ENCODE results near the gene MED31. TPM values are rescaled to one million over a fixed set of nuclear protein-coding genes. Genes with fewer than 3 reads are reported as not detected.

MED31 gene
- total RNA-seq, 4 donors from 2014 or later, result 5.5 to 18.9 (median 12.5) TPM

DNA sequence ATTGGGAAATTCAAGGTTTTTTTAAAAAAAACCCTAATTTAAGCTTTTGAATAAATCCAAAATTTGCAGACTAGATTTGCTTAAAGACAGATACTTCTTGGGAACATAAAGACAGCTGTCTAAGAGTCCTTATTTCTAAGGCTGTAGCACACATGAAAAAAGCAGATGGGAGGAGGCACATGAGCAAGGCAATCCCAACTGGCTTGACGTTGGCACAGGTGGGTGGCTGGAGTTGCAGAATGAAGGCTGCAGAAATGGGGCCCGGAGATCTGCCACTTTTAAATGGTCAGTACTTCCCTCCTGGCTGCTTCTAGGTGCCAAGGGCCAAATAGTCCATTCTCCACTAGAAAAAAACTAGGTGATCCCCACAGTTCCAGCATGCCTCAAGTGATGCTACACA, 15.3 kb downstream of the MED31 start:
- DNase-seq, result no peak

GRCh38 chr17:6633263-6633662, 18.1 kb downstream of the MED31 start:
- WGBS, 2 donors, result 94 to 98% methylated on average over 3 of the region's 3 CpGs
- peaks cover under 1 to 13% (median 2%) of the 10 kb centered on the region in 3 donors for H3K4me1 ChIP-seq
- no peak overlapping the region for H3K4me3 ChIP-seq
- no peak for DNase-seq
- H3K36me3 ChIP-seq, result peaks cover 0 to 67% (median 4%) of the 10 kb centered on the region in 3 donors
- no peak overlapping the region for H3K27ac ChIP-seq
- TF ChIP-seq, protein P1, sequence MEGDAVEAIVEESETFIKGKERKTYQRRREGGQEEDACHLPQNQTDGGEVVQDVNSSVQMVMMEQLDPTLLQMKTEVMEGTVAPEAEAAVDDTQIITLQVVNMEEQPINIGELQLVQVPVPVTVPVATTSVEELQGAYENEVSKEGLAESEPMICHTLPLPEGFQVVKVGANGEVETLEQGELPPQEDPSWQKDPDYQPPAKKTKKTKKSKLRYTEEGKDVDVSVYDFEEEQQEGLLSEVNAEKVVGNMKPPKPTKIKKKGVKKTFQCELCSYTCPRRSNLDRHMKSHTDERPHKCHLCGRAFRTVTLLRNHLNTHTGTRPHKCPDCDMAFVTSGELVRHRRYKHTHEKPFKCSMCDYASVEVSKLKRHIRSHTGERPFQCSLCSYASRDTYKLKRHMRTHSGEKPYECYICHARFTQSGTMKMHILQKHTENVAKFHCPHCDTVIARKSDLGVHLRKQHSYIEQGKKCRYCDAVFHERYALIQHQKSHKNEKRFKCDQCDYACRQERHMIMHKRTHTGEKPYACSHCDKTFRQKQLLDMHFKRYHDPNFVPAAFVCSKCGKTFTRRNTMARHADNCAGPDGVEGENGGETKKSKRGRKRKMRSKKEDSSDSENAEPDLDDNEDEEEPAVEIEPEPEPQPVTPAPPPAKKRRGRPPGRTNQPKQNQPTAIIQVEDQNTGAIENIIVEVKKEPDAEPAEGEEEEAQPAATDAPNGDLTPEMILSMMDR (IDR thresholded peaks at IDR 0.05), result no peak
- TF ChIP-seq POLR2A (IDR thresholded peaks at IDR 0.05), result no peak
- H3K27me3 ChIP-seq, result no peaks in the 10 kb centered on the region
- intact Hi-C loops (cut with DNase I), result loop anchor here (10.0 kb wide), 1 partner anchor 168 kb away; no protein-coding TSS in a partner anchor
- no peaks in the 10 kb centered on the region for H3K9me3 ChIP-seq

More for the DNA sequence above, 15.3 kb downstream of the MED31 start:
- TF ChIP-seq POLR2A (IDR thresholded peaks at IDR 0.05), result no peak
- TF ChIP-seq, protein P1 (IDR thresholded peaks at IDR 0.05), result no peak
- no peaks in the 10 kb centered on the region for H3K9me3 ChIP-seq
- intact Hi-C loops (cut with DNase I), result loop anchor here (10.0 kb wide), 1 partner anchor 171 kb away; no protein-coding TSS in a partner anchor
- H3K27ac ChIP-seq, result no peak overlapping the region
- peaks cover 0 to 41% (median 3%) of the 10 kb centered on the region in 3 donors for H3K36me3 ChIP-seq
- H3K27me3 ChIP-seq, result no peaks in the 10 kb centered on the region
- H3K4me3 ChIP-seq, result no peak overlapping the region
- WGBS, 2 donors, result 50 to 77% methylated on average over 2 of the region's 2 CpGs
- H3K4me1 ChIP-seq, result peaks cover 16 to 31% (median 19%) of the 10 kb centered on the region in 3 donors

GRCh38 chr17:6632530-6632929, 18.9 kb downstream of the MED31 start:
- intact Hi-C loops (cut with DNase I), result loop anchor here (10.0 kb wide), 1 partner anchor 168 kb away; no protein-coding TSS in a partner anchor
- H3K27me3 ChIP-seq, result no peaks in the 10 kb centered on the region
- no peak for DNase-seq
- no peak overlapping the region for H3K4me3 ChIP-seq
- H3K36me3 ChIP-seq, result peaks cover 0 to 74% (median 11%) of the 10 kb centered on the region in 3 donors
- peaks cover 0 to 6% (median 0%) of the 10 kb centered on the region in 3 donors for H3K4me1 ChIP-seq
- no peaks in the 10 kb centered on the region for H3K9me3 ChIP-seq
- H3K27ac ChIP-seq, result no peak overlapping the region
- no peak for TF ChIP-seq POLR2A (IDR thresholded peaks at IDR 0.05)
- TF ChIP-seq, protein P1 (IDR thresholded peaks at IDR 0.05), result no peak

DNA sequence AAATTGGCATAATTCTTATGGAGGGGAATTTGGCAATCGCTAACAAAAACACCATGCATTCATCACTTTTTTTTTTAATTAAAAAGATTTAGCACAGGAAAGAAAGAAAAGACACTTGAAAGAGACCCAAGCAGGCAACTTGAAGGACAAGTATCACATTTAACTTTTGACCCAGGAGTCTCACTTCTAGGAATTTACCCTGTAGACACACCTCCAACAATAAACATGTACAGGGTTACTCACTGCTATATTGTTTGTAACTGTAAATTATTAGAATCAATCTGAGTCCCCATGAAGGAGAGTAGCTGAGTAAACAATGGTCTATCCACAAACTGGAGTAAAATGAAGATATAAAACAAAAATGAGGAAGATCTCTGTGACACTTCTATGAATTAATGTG, 21.0 kb downstream of the MED31 start:
- intact Hi-C loops (cut with DNase I), result loop anchor here (10.0 kb wide), 1 partner anchor 166 kb away; no protein-coding TSS in a partner anchor
- TF ChIP-seq POLR2A (IDR thresholded peaks at IDR 0.05), result no peak
- TF ChIP-seq, protein P1 (IDR thresholded peaks at IDR 0.05), result no peak
- H3K4me1 ChIP-seq, result no peaks in the 10 kb centered on the region

DNA sequence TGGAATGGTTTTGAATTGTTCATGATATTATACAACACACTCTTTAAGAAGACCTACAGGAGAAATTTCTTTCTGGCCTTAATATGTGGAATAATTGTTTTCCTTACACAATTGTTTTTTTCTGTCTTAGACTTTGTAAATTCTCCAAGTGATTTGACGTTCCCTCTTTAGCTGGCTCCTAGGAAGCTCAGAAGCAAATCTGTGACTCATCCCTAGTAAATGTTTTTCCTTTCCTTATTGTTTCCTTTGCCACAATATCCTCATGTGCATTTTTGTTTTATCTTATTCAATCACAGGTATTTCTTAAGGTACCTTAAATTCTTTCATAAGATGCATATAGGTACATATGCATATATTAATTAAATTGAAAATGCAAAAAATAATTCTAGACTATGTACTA, 24.4 kb downstream of the MED31 start:
- TF ChIP-seq POLR2A (IDR thresholded peaks at IDR 0.05), result no peak
- TF ChIP-seq, protein P1 (IDR thresholded peaks at IDR 0.05), result no peak
- Histone ChIP-seq H3K36me3 (peaks cover 0 to 98% (median 11%) of the 10 kb centered on the region in 3 donors), H3K9me3 (no peaks in the 10 kb centered on the region), H3K4me1 (no peaks in the 10 kb centered on the region), H3K4me3 (no peak overlapping the region), H3K27me3 (no peaks in the 10 kb centered on the region), H3K27ac (no peak overlapping the region)
- WGBS, 2 donors, result 26 to 52% methylated on average over 1 of the region's 1 CpG
- no peak for DNase-seq
- intact Hi-C loops (cut with DNase I), result no loop called here

More for the DNA sequence above, 21.0 kb downstream of the MED31 start:
- H3K27ac ChIP-seq, result no peak overlapping the region
- peaks cover 0 to 96% (median 11%) of the 10 kb centered on the region in 3 donors for H3K36me3 ChIP-seq
- no peaks in the 10 kb centered on the region for H3K27me3 ChIP-seq
- DNase-seq, result no peak
- H3K4me3 ChIP-seq, result no peak overlapping the region
- WGBS, 2 donors, result 95 to 100% methylated on average over 1 of the region's 1 CpG
- H3K9me3 ChIP-seq, result no peaks in the 10 kb centered on the region

Data from esophagus squamous epithelium (tissue), 5 donors.